HepG2 (cell line): ENCODE measurements around the gene MAP3K2. TPM values are rescaled to one million over a fixed set of nuclear protein-coding genes. Genes with fewer than 3 reads are reported as not detected.

Experiments used
- CEBPG ChIP-seq: IDR thresholded peaks from 2 replicates; pipeline ENCODE4 v1.6.1; 2016
- CENPX ChIP-seq: sonication (generic); formaldehyde crosslinking; IDR thresholded peaks from 2 replicates; pipeline ENCODE4 v1.9.0; 2021; ENCODE audit warnings: mild to moderate bottlenecking, missing genetic modification reagents, moderate library complexity
- HNRNPL ChIP-seq: fragments of 200-400 bp; formaldehyde crosslinking; IDR thresholded peaks from 2 replicates; pipeline ENCODE4 v1.6.1; 2017; ENCODE audit warnings: mild to moderate bottlenecking, low read depth, low read length
- HOXA7 ChIP-seq: sonication (generic); formaldehyde crosslinking; IDR thresholded peaks from 2 replicates; pipeline ENCODE4 v1.8.1; 2022; ENCODE audit warnings: mild to moderate bottlenecking, missing genetic modification reagents, moderate library complexity
- MAZ ChIP-seq, 2 experiments: sonication (generic) in 1 of 2; formaldehyde crosslinking in 1 of 2; IDR thresholded peaks; 2 replicates each; pipeline versions ENCODE4 v1.5.0 to v1.6.1; 2012 to 2020; ENCODE audit warnings: low read depth in 2 of 2, mild to moderate bottlenecking in 2 of 2, borderline replicate concordance in 1 of 2, improper control_type of control experiment in 1 of 2, low read length in 1 of 2, missing genetic modification reagents in 1 of 2, moderate library complexity in 1 of 2
- MED13 ChIP-seq: sonication (generic); formaldehyde crosslinking; IDR thresholded peaks from 2 replicates; pipeline ENCODE4 v1.5.0; 2020; ENCODE audit warnings: missing genetic modification reagents
- MXI1 ChIP-seq: IDR thresholded peaks from 3 replicates; pipeline ENCODE4 v1.6.1; 2012; ENCODE audit warnings: low read depth, low read length, inconsistent platforms, borderline replicate concordance
- PHF20 ChIP-seq: sonication (generic); formaldehyde crosslinking; IDR thresholded peaks from 2 replicates; pipeline ENCODE4 v1.5.0; 2020; ENCODE audit warnings: mild to moderate bottlenecking, missing genetic modification reagents
- POLR2G ChIP-seq: fragments of 200-400 bp; formaldehyde crosslinking; IDR thresholded peaks from 2 replicates; pipeline ENCODE4 v1.6.1; 2018; ENCODE audit warnings: mild to moderate bottlenecking, low read depth, low read length, moderate library complexity
- PRMT3 ChIP-seq: sonication (generic); formaldehyde crosslinking; IDR thresholded peaks from 2 replicates; pipeline ENCODE4 v1.8.1; 2022; ENCODE audit warnings: low read depth, mild to moderate bottlenecking, moderate library complexity, missing genetic modification reagents, borderline replicate concordance
- SOX5 ChIP-seq: IDR thresholded peaks from 2 replicates; pipeline ENCODE4 v1.6.1; 2016; ENCODE audit warnings: borderline replicate concordance
- TBP ChIP-seq: sonication (generic); formaldehyde crosslinking; IDR thresholded peaks from 2 replicates; pipeline ENCODE4 v1.5.0; 2020; ENCODE audit warnings: missing genetic modification reagents
- TRIM22 ChIP-seq: fragments of 450-650 bp; IDR thresholded peaks from 2 replicates; pipeline ENCODE4 v1.6.1; 2017
- ZBTB7A ChIP-seq: sonication (generic); formaldehyde crosslinking; IDR thresholded peaks from 2 replicates; pipeline ENCODE4 v1.8.0; 2022; ENCODE audit warnings: mild to moderate bottlenecking, missing genetic modification reagents
- ZC3H13 ChIP-seq: sonication (generic); formaldehyde crosslinking; IDR thresholded peaks from 2 replicates; pipeline ENCODE4 v1.8.1; 2023; ENCODE audit warnings: mild to moderate bottlenecking, missing genetic modification reagents, moderate library complexity
- ZNF160 ChIP-seq: sonication (generic); formaldehyde crosslinking; IDR thresholded peaks from 2 replicates; pipeline ENCODE4 v1.8.0; 2022; ENCODE audit warnings: mild to moderate bottlenecking, inconsistent platforms, missing genetic modification reagents
- ZNF446 ChIP-seq: sonication (generic); formaldehyde crosslinking; IDR thresholded peaks from 2 replicates; pipeline ENCODE4 v1.5.0; 2020; ENCODE audit warnings: mild to moderate bottlenecking, missing genetic modification reagents
- ZNF501 ChIP-seq: sonication (generic); formaldehyde crosslinking; IDR thresholded peaks from 2 replicates; pipeline ENCODE4 v1.5.1; 2020; ENCODE audit warnings: mild to moderate bottlenecking, moderate library complexity, missing genetic modification reagents
- ZNF576 ChIP-seq: sonication (generic); formaldehyde crosslinking; IDR thresholded peaks from 2 replicates; pipeline ENCODE4 v1.4.0; 2020; ENCODE audit warnings: mild to moderate bottlenecking, missing genetic modification reagents
- ZNF816 ChIP-seq: sonication (generic); formaldehyde crosslinking; IDR thresholded peaks from 2 replicates; pipeline ENCODE4 v1.8.0; 2022; ENCODE audit warnings: missing genetic modification reagents, mild to moderate bottlenecking, borderline replicate concordance
- polyA plus RNA-seq, 8 experiments: library from polyadenylated mRNA; depleted of rRNA in 3 of 8; stranded (reverse) in 7 of 8; unstranded in 1 of 8; fragments of >200 nt; fragmentation: Illumina TruSeq in 4 of 8; extraction: Trizol in 4 of 8; gene quantifications; 2 replicates each; pipeline versions ENCODE4 v1.2.1 to v1.2.3, GENCODE V29; 2011 to 2016; ENCODE audit warnings: low read depth in 4 of 8, missing spikeins in 1 of 8, mixed read lengths in 1 of 8; ENCODE audit not compliant: insufficient read depth in 1 of 8
- total RNA-seq, 5 experiments: library from RNA; depleted of rRNA; stranded (reverse); fragments of >200 nt; fragmentation: Illumina TruSeq; extraction: Trizol; gene quantifications; 2 replicates each; pipeline ENCODE4 v1.2.3, GENCODE V29; 2016; ENCODE audit warnings: low read depth in 1 of 5
- TF ChIP-seq, protein P1 (sequence below): sonication (generic); formaldehyde crosslinking; IDR thresholded peaks from 2 replicates; pipeline ENCODE4 v1.5.0; 2020; ENCODE audit warnings: missing genetic modification reagents
- TF ChIP-seq, protein P2 (sequence below): sonication (generic); formaldehyde crosslinking; IDR thresholded peaks from 2 replicates; pipeline ENCODE4 v1.4.0; 2020; ENCODE audit warnings: missing genetic modification reagents, borderline replicate concordance

MAP3K2 gene
- total and polyA plus RNA-seq, 2 of the 13 experiments (the other 11 are each of a cell fraction or from before 2014, with no cell fraction given): 12.2 to 37.2 TPM

GRCh38 chr2:127386764-127387654 is 766 bp downstream of the MAP3K2 start (continued):
- TF ChIP-seq, protein P1, sequence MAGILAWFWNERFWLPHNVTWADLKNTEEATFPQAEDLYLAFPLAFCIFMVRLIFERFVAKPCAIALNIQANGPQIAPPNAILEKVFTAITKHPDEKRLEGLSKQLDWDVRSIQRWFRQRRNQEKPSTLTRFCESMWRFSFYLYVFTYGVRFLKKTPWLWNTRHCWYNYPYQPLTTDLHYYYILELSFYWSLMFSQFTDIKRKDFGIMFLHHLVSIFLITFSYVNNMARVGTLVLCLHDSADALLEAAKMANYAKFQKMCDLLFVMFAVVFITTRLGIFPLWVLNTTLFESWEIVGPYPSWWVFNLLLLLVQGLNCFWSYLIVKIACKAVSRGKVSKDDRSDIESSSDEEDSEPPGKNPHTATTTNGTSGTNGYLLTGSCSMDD: no peak
- TF ChIP-seq ZNF160: no peak; the same call in 1 of the 2 replicates
- 0 out of 2 replicates have a peak, but pooled peaks have one; percentile 17 for TF ChIP-seq MED13
- no peak for TF ChIP-seq TBP (CRISPR knock-in tag)
- TF ChIP-seq ZBTB7A: peak; percentile 64; the same call in 1 of the 2 replicates
- no peak for TF ChIP-seq HOXA7 (CRISPR knock-in tag)
- no peak for TF ChIP-seq HNRNPL
- TF ChIP-seq SOX5 (CRISPR knock-in tag): no peak
- TF ChIP-seq PRMT3 (CRISPR knock-in tag): no peak; the same call in 1 of the 2 replicates
- no peak for TF ChIP-seq ZNF576 (CRISPR knock-in tag)
- TF ChIP-seq ZNF446 (CRISPR knock-in tag): no peak
- peak; percentile 94 for TF ChIP-seq MAZ (IDR thresholded peaks at IDR 0.05; ENCODE audit: borderline replicate concordance, low read depth, low read length)
- peak; percentile 93 for TF ChIP-seq MAZ (CRISPR knock-in tag; IDR thresholded peaks at IDR 0.05; ENCODE audit: low read depth)
- TF ChIP-seq PHF20 (CRISPR knock-in tag): no peak
- no peak for TF ChIP-seq CENPX
- TF ChIP-seq ZNF501 (CRISPR knock-in tag): peak; percentile 66; the same call in 1 of the 2 replicates
- peak; percentile 80 for TF ChIP-seq ZNF816 (CRISPR knock-in tag)
- TF ChIP-seq MXI1: peak; percentile 67; the same call in 1 of the 3 replicates
- no peak for TF ChIP-seq TRIM22
- TF ChIP-seq ZC3H13 (CRISPR knock-in tag): 0 out of 2 replicates have a peak, but pooled peaks have one; percentile 69
- TF ChIP-seq CEBPG (CRISPR knock-in tag): peak; percentile 58
- TF ChIP-seq POLR2G: no peak; the same call in 1 of the 2 replicates
- TF ChIP-seq, protein P2, sequence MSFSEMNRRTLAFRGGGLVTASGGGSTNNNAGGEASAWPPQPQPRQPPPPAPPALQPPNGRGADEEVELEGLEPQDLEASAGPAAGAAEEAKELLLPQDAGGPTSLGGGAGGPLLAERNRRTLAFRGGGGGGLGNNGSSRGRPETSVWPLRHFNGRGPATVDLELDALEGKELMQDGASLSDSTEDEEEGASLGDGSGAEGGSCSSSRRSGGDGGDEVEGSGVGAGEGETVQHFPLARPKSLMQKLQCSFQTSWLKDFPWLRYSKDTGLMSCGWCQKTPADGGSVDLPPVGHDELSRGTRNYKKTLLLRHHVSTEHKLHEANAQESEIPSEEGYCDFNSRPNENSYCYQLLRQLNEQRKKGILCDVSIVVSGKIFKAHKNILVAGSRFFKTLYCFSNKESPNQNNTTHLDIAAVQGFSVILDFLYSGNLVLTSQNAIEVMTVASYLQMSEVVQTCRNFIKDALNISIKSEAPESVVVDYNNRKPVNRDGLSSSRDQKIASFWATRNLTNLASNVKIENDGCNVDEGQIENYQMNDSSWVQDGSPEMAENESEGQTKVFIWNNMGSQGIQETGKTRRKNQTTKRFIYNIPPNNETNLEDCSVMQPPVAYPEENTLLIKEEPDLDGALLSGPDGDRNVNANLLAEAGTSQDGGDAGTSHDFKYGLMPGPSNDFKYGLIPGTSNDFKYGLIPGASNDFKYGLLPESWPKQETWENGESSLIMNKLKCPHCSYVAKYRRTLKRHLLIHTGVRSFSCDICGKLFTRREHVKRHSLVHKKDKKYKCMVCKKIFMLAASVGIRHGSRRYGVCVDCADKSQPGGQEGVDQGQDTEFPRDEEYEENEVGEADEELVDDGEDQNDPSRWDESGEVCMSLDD: no peak
